CD4-positive, alpha-beta T cell treated with Interferon gamma for 1 hour (primary cell): ENCODE results near the gene SUB1.
"Not testable (repeated sequence)": the region's sequence is repeated elsewhere in the genome, so short reads cannot be mapped to it uniquely, and the experiment has no call there.

Experiments
- DNase-seq: peaks from one replicate; pipeline ENCODE4 v3.0.0-alpha.2; 2020

Gene SUB1

GRCh38 chr5:32566319-32567111, 18.8 kb upstream of the SUB1 start:
- DNase-seq = no peak

- DNase-seq = no peak
Observed at GRCh38 chr5:32571128-32571527, 14.2 kb upstream of the SUB1 start.

GRCh38 chr5:32572778-32573480, 12.4 kb upstream of the SUB1 start:
- DNase-seq = no peak

- not testable (repeated sequence) for DNase-seq
Observed at GRCh38 chr5:32573481-32573854, 11.9 kb upstream of the SUB1 start.

GRCh38 chr5:32574540-32575175, 10.7 kb upstream of the SUB1 start:
- no peak for DNase-seq

GRCh38 chr5:32578363-32578762, 7.0 kb upstream of the SUB1 start:
- no peak for DNase-seq

- DNase-seq = no peak
Observed at GRCh38 chr5:32578764-32579163, 6.6 kb upstream of the SUB1 start.

- DNase-seq = no peak
Observed at GRCh38 chr5:32581010-32581785, 4.2 kb upstream of the SUB1 start.

- DNase-seq = peak; percentile 36
Observed at GRCh38 chr5:32583582-32584232, 1.6 kb upstream of the SUB1 start.

GRCh38 chr5:32584646-32585045, 711 bp upstream of the SUB1 start:
- no peak for DNase-seq

- no peak for DNase-seq
Observed at GRCh38 chr5:32585122-32585445, 273 bp upstream of the SUB1 start.

GRCh38 chr5:32586276-32586599, 881 bp downstream of the SUB1 start:
- DNase-seq = no peak

GRCh38 chr5:32587067-32587551, 1.8 kb downstream of the SUB1 start:
- no peak for DNase-seq

- DNase-seq = no peak
Observed at GRCh38 chr5:32589416-32589815, 4.1 kb downstream of the SUB1 start.

- DNase-seq = no peak
Observed at GRCh38 chr5:32589942-32590869, 4.8 kb downstream of the SUB1 start.

- DNase-seq = no peak
Observed at GRCh38 chr5:32595118-32595517, 9.8 kb downstream of the SUB1 start.

- DNase-seq = no peak
Observed at GRCh38 chr5:32597041-32597629, 11.8 kb downstream of the SUB1 start.

GRCh38 chr5:32598260-32598937, 13.0 kb downstream of the SUB1 start:
- DNase-seq = no peak

- DNase-seq = no peak
Observed at GRCh38 chr5:32598997-32599549, 13.7 kb downstream of the SUB1 start.

- no peak for DNase-seq
Observed at GRCh38 chr5:32600054-32600622, 14.8 kb downstream of the SUB1 start.
